ENCODE measurements around the gene NAT8. TPM values are rescaled to one million over a fixed set of nuclear protein-coding genes. Genes with fewer than 3 reads are reported as not detected.
"Not testable (repeated sequence)": the region's sequence is repeated elsewhere in the genome, so short reads cannot be mapped to it uniquely, and the experiment has no call there.

The NAT8 gene
- total and polyA plus RNA-seq, 2 experiments from 2014 or later = not detected

- H3K27me3 ChIP-seq = no peaks in the 10 kb centered on the region
- H3K36me3 ChIP-seq = no peaks in the 10 kb centered on the region
- H3K27ac ChIP-seq = no peak overlapping the region
- H3K9me3 ChIP-seq (ENCODE audit: low read depth) = no peaks in the 10 kb centered on the region
- no peak for TF ChIP-seq CTCF (IDR thresholded peaks at IDR 0.05; ENCODE audit: low read depth, low read length)
- H3K4me1 ChIP-seq (ENCODE audit: low read depth) = no peaks in the 10 kb centered on the region
- no peak for DNase-seq (ENCODE audit: low read depth in 1 of 2, low spot score in 1 of 2)
- no peak overlapping the region for H3K4me3 ChIP-seq
Measured at GRCh38 chr2:73651591-73652230, 9.5 kb upstream of the NAT8 start.

GRCh38 chr2:73647690-73648089, 5.5 kb upstream of the NAT8 start:
- H3K27me3 ChIP-seq; DNase-seq (ENCODE audit: low read depth in 1 of 2, low spot score in 1 of 2); H3K9me3 ChIP-seq (ENCODE audit: low read depth); H3K27ac ChIP-seq; H3K4me1 ChIP-seq (ENCODE audit: low read depth); H3K4me3 ChIP-seq; H3K36me3 ChIP-seq: not testable (repeated sequence)

GRCh38 chr2:73641767-73642062, 507 bp downstream of the NAT8 start:
- H3K4me1 ChIP-seq (ENCODE audit: low read depth) = no peaks in the 10 kb centered on the region
- no peak for DNase-seq (ENCODE audit: low read depth in 1 of 2, low spot score in 1 of 2)
- no peak for TF ChIP-seq CTCF (IDR thresholded peaks at IDR 0.05; ENCODE audit: low read depth, low read length)
- no peaks in the 10 kb centered on the region for H3K9me3 ChIP-seq (ENCODE audit: low read depth)
- no peak overlapping the region for H3K27ac ChIP-seq
- H3K4me3 ChIP-seq = no peak overlapping the region
- no peaks in the 10 kb centered on the region for H3K36me3 ChIP-seq
- no peaks in the 10 kb centered on the region for H3K27me3 ChIP-seq

- H3K27ac ChIP-seq = no peak overlapping the region
- DNase-seq (ENCODE audit: low read depth in 1 of 2, low spot score in 1 of 2) = no peak
- no peaks in the 10 kb centered on the region for H3K27me3 ChIP-seq
- no peaks in the 10 kb centered on the region for H3K4me1 ChIP-seq (ENCODE audit: low read depth)
- H3K36me3 ChIP-seq = no peaks in the 10 kb centered on the region
- H3K9me3 ChIP-seq (ENCODE audit: low read depth) = no peaks in the 10 kb centered on the region
- H3K4me3 ChIP-seq = no peak overlapping the region
- TF ChIP-seq CTCF (IDR thresholded peaks at IDR 0.05; ENCODE audit: low read depth, low read length) = no peak
Measured at GRCh38 chr2:73640946-73641766, 1.1 kb downstream of the NAT8 start.

- Histone ChIP-seq H3K4me3 (no peak overlapping the region), H3K27ac (no peak overlapping the region), H3K36me3 (no peaks in the 10 kb centered on the region), H3K4me1 (ENCODE audit: low read depth) (no peaks in the 10 kb centered on the region), H3K27me3 (no peaks in the 10 kb centered on the region), H3K9me3 (ENCODE audit: low read depth) (no peaks in the 10 kb centered on the region)
- no peak for TF ChIP-seq CTCF (IDR thresholded peaks at IDR 0.05; ENCODE audit: low read depth, low read length)
- DNase-seq (ENCODE audit: low read depth in 1 of 2, low spot score in 1 of 2) = peak in 1 of 2 donors; percentile 69
Measured at GRCh38 chr2:73640511-73640911, 1.7 kb downstream of the NAT8 start.

- Histone ChIP-seq H3K27me3 (no peaks in the 10 kb centered on the region), H3K9me3 (ENCODE audit: low read depth) (no peaks in the 10 kb centered on the region), H3K36me3 (no peaks in the 10 kb centered on the region), H3K4me1 (ENCODE audit: low read depth) (no peaks in the 10 kb centered on the region), H3K4me3 (no peak overlapping the region), H3K27ac (no peak overlapping the region)
- TF ChIP-seq CTCF (IDR thresholded peaks at IDR 0.05; ENCODE audit: low read depth, low read length) = no peak
- DNase-seq (ENCODE audit: low read depth in 1 of 2, low spot score in 1 of 2) = no peak
Measured at GRCh38 chr2:73638429-73638828, 3.8 kb downstream of the NAT8 start.

GRCh38 chr2:73636977-73637376, 5.2 kb downstream of the NAT8 start:
- not testable (repeated sequence) for H3K4me3 ChIP-seq; H3K4me1 ChIP-seq (ENCODE audit: low read depth); H3K27me3 ChIP-seq; H3K27ac ChIP-seq; H3K36me3 ChIP-seq; H3K9me3 ChIP-seq (ENCODE audit: low read depth); DNase-seq (ENCODE audit: low read depth in 1 of 2, low spot score in 1 of 2)

Data from cardiac muscle cell (in vitro differentiated cells and primary cell).